ENCODE results near the gene AGPAT2.

- TF ChIP-seq CTCF (IDR thresholded peaks at IDR 0.05), result no peak
- no peak for TF ChIP-seq POLR2AphosphoS5 (IDR thresholded peaks at IDR 0.05)
- no peak for TF ChIP-seq POLR2A (IDR thresholded peaks at IDR 0.05)
- TF ChIP-seq EP300 (IDR thresholded peaks at IDR 0.05), result no peak
These were observed 23.3 kb upstream of the AGPAT2 start for GRCh38 chr9:136710543-136710942.
